Medulla oblongata (tissue), 1 donor: Measurements from ENCODE around the gene LIMA1.
"Not testable (repeated sequence)": the region's sequence is repeated elsewhere in the genome, so short reads cannot be mapped to it uniquely, and the experiment has no call there.

ENCODE experiments used
- DNase-seq: peaks from one replicate; pipeline ENCODE4 v3.0.0-alpha.2; 2015; ENCODE audit errors: extremely low spot score

LIMA1 gene

GRCh38 chr12:50187084-50187900, 96.0 kb downstream of the LIMA1 start:
- DNase-seq = no peak

- DNase-seq = no peak
Observed at GRCh38 chr12:50186681-50187080, 96.6 kb downstream of the LIMA1 start.

- DNase-seq = no peak
Observed at GRCh38 chr12:50185970-50186663, 97.2 kb downstream of the LIMA1 start.

- DNase-seq = no peak
Observed at GRCh38 chr12:50185301-50185895, 97.9 kb downstream of the LIMA1 start.

GRCh38 chr12:50184261-50184660, 99.1 kb downstream of the LIMA1 start:
- DNase-seq = no peak

- DNase-seq = no peak
Observed at GRCh38 chr12:50182461-50182860, 100.9 kb downstream of the LIMA1 start.

- no peak for DNase-seq
Observed at GRCh38 chr12:50181691-50182090, 101.6 kb downstream of the LIMA1 start.

GRCh38 chr12:50175716-50176026, 107.6 kb downstream of the LIMA1 start:
- DNase-seq = no peak

GRCh38 chr12:50174971-50175715, 108.2 kb downstream of the LIMA1 start:
- peak; percentile 88 for DNase-seq

- DNase-seq = peak; percentile 99
Observed at GRCh38 chr12:50167049-50167828, 116.1 kb downstream of the LIMA1 start, which contains the start of gene CERS5. TSS of gene CERS5 (minus strand) at chr12:50167369. CDS start at chr12:50167297, 72 bp downstream.

GRCh38 chr12:50166799-50167048, 116.6 kb downstream of the LIMA1 start:
- DNase-seq = peak; percentile 27

- no peak for DNase-seq
Observed at GRCh38 chr12:50164963-50165362, 118.4 kb downstream of the LIMA1 start.

- no peak for DNase-seq
Observed at GRCh38 chr12:50162230-50162629, 121.1 kb downstream of the LIMA1 start.

- no peak for DNase-seq
Observed at GRCh38 chr12:50160643-50161042, 122.7 kb downstream of the LIMA1 start.

GRCh38 chr12:50157259-50157658, 126.1 kb downstream of the LIMA1 start:
- no peak for DNase-seq

- DNase-seq = no peak
Observed at GRCh38 chr12:50156641-50157040, 126.7 kb downstream of the LIMA1 start.

GRCh38 chr12:50154947-50155346, 128.4 kb downstream of the LIMA1 start:
- not testable (repeated sequence) for DNase-seq

GRCh38 chr12:50151047-50151687, 132.2 kb downstream of the LIMA1 start:
- no peak for DNase-seq

- DNase-seq = no peak
Observed at GRCh38 chr12:50149311-50149710, 134.0 kb downstream of the LIMA1 start.

- not testable (repeated sequence) for DNase-seq
Observed at GRCh38 chr12:50148011-50148410, 135.3 kb downstream of the LIMA1 start.

- DNase-seq = no peak
Observed at GRCh38 chr12:50147281-50147680, 136.0 kb downstream of the LIMA1 start.
